Ascending aorta (tissue), 2 donors: Measurements from ENCODE around the gene COL15A1. TPM values are rescaled to one million over a fixed set of nuclear protein-coding genes. Genes with fewer than 3 reads are reported as not detected.

Experiments used
- DNase-seq, 2 donors: peaks; one replicate each; pipeline ENCODE4 v3.0.0-alpha.2; 2019; ENCODE audit warnings: low spot score in 2 of 2
- H3K27ac ChIP-seq, 2 donors: fragments of 200-600 bp; sonication (generic); one replicate each; pipeline ENCODE4 v1.5.1; 2016 to 2017; ENCODE audit warnings: mild to moderate bottlenecking in 1 of 2
- H3K27me3 ChIP-seq: fragments of 200-600 bp; sonication (generic); one replicate; pipeline ENCODE4 v1.5.1; 2017
- H3K36me3 ChIP-seq, 2 donors: fragments of 200-600 bp; sonication (generic); one replicate each; pipeline ENCODE4 v1.5.1; 2016
- H3K4me1 ChIP-seq, 2 donors: fragments of 200-600 bp; sonication (generic); one replicate each; pipeline ENCODE4 v1.5.1; 2016 to 2017; ENCODE audit warnings: mild to moderate bottlenecking in 1 of 2
- H3K4me3 ChIP-seq, 2 donors: fragments of 200-600 bp; sonication (generic); one replicate each; pipeline ENCODE4 v1.5.1; 2016 to 2017; ENCODE audit warnings: mild to moderate bottlenecking in 1 of 2
- H3K9me3 ChIP-seq, 2 donors: fragments of 200-600 bp; sonication (generic); one replicate each; pipeline ENCODE4 v1.5.1; 2016
- intact Hi-C: fragments of 100-400 bp; cut with DNase I; formaldehyde crosslinking; loops from one replicate; pipeline ENCODE4 v1.15.1; 2023
- total RNA-seq: library from RNA; depleted of rRNA; stranded (reverse); fragments of >200 nt; gene quantifications from one replicate; pipeline ENCODE4 v1.1.0, GENCODE V29; 2016
- TF ChIP-seq, protein P1 (sequence below), 3 experiments: fragments of 200-600 bp in 2 of 3; fragments of 450-650 bp in 1 of 3; sonication (generic) in 2 of 3; IDR thresholded peaks; one replicate each; pipeline ENCODE4 v1.5.1; 2016 to 2019; ENCODE audit warnings: antibody characterized with exemption in 3 of 3, mild to moderate bottlenecking in 1 of 3, moderate library complexity in 1 of 3

COL15A1 gene
- total RNA-seq, 1 donor from 2014 or later: 58.6 TPM

DNA sequence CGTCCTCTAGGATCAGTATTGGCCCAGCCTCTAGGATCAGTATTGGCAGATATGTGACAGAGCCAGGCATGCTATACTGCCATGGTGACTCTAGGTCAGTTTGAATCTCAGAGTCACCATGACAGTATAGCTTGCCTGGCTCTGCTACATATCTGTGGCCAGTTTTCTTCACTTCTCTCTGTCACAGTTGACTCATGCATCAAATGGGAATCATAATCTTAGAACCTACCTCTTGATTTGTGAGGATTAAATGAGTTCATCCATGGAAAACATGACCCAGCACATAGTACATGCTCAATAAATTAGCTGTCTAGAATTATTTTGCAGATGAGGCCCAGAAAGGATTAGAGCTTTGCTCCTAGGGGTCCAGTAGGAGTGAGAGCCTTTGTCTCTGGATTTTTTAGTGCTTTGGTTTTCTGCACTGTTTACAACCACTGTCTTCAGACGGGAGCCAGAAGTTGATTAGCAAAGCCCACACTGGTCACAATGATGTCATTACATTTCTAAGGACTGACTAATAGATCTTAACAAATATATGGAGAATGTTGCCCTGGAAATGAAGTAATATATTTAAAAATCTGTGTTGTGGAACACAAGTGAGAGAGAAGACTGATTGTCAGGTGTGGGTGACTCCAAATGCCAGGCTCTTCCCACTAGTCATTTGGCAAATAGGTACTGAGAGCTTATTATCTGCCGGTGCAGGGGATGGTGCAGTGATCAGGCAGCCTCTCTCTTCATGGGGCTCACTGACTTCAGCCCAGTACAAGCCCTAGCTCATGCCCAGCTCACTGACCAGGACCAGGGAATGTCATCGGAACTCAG lies 76.0 kb downstream of the COL15A1 start:
- no peaks in the 10 kb centered on the region for H3K36me3 ChIP-seq
- peak in 1 of 2 donors; percentile 62 for DNase-seq
- TF ChIP-seq, protein P1, sequence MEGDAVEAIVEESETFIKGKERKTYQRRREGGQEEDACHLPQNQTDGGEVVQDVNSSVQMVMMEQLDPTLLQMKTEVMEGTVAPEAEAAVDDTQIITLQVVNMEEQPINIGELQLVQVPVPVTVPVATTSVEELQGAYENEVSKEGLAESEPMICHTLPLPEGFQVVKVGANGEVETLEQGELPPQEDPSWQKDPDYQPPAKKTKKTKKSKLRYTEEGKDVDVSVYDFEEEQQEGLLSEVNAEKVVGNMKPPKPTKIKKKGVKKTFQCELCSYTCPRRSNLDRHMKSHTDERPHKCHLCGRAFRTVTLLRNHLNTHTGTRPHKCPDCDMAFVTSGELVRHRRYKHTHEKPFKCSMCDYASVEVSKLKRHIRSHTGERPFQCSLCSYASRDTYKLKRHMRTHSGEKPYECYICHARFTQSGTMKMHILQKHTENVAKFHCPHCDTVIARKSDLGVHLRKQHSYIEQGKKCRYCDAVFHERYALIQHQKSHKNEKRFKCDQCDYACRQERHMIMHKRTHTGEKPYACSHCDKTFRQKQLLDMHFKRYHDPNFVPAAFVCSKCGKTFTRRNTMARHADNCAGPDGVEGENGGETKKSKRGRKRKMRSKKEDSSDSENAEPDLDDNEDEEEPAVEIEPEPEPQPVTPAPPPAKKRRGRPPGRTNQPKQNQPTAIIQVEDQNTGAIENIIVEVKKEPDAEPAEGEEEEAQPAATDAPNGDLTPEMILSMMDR (IDR thresholded peaks at IDR 0.05): no peak
- intact Hi-C loops: no loop called here
- no peak overlapping the region for H3K4me3 ChIP-seq
- peaks cover 0 to 8% of the 10 kb centered on the region in 2 donors for H3K4me1 ChIP-seq
- peak overlapping the region; percentile 62 to 65 for H3K27ac ChIP-seq
- H3K9me3 ChIP-seq: no peaks in the 10 kb centered on the region
- H3K27me3 ChIP-seq: no peaks in the 10 kb centered on the region

DNA sequence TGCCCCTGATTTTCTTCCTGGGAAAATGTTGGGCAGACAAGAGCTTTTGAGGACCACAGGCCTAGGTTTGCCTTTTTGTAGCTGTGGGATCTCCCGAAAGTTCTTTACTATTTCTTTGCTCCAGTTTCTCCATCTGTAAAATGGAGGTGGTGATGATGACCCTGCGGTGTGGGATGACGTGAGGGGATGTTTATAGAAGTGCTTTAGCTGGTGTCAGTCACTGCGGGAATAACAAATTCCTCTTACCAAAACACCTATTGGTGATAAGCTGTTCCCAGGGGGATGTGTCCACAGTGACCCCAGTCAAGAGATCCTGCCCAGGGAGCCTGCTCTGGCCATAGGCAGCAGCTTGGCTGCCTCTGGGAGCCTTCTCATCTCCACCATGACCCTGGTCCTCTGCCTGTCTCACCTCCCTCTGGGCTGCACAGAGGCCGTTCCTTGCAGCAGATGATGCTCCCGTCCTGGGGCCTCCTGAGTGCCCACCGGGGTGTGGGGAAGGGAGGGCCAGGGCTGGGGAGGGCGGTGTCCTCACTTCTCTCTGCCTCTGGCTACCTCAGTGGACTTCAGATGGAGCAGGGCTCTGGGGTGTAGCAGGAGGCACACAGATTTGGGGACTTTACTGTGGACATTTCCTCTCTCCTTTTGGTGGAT lies 77.2 kb downstream of the COL15A1 start:
- TF ChIP-seq, protein P1 (IDR thresholded peaks at IDR 0.05): no peak
- Histone ChIP-seq H3K4me3 (no peak overlapping the region), H3K9me3 (no peaks in the 10 kb centered on the region), H3K27ac (no peak overlapping the region), H3K27me3 (no peaks in the 10 kb centered on the region), H3K36me3 (no peaks in the 10 kb centered on the region), H3K4me1 (peaks cover 0 to 8% of the 10 kb centered on the region in 2 donors)
- intact Hi-C loops: no loop called here
- no peak for DNase-seq

DNA sequence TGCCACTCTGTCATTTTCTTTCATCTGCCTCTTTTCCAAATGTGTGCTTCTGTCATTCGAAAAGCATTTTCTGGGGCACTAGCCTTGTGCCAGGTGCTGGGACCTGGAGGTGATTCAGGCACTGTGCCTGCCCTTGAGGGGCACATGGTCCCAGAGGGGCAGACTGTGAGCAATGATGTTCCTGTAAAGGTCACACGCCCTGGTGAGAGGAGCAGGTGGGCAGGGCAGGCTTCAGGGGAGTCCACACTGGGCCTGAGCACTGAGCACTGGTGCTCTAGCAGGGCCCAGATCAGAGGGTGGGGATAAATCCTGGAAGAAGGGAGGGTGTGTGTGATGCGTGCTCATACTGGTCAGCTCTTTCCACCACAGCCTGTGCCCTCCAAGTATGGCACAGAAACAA lies 77.8 kb downstream of the COL15A1 start:
- intact Hi-C loops: no loop called here
- no peaks in the 10 kb centered on the region for H3K9me3 ChIP-seq
- H3K27ac ChIP-seq: no peak overlapping the region
- no peaks in the 10 kb centered on the region for H3K27me3 ChIP-seq
- H3K36me3 ChIP-seq: no peaks in the 10 kb centered on the region
- H3K4me1 ChIP-seq: peaks cover 0 to 8% of the 10 kb centered on the region in 2 donors
- H3K4me3 ChIP-seq: no peak overlapping the region
- no peak for DNase-seq
- TF ChIP-seq, protein P1 (IDR thresholded peaks at IDR 0.05): no peak

DNA sequence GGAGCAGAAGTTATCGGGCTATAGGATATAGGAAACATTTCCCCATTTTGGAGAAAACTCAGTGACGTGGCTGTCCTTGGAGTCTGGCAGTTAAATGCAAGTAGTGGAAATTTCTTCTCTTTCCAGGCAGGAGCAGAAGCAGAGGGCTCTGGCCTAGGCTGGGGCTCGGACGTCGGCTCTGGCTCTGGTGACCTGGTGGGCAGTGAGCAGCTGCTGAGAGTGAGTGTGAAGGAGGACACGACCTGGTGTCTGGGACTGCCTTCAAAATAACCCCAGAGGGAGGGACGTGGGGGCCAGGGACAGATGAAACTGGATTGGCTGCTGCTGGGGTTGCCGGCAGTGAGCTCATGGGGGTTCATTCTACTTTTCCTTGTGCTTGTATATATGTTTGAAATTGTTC lies 79.5 kb downstream of the COL15A1 start:
- Histone ChIP-seq H3K36me3 (no peaks in the 10 kb centered on the region), H3K27ac (no peak overlapping the region), H3K27me3 (no peaks in the 10 kb centered on the region), H3K9me3 (no peaks in the 10 kb centered on the region), H3K4me1 (peaks cover 0 to 8% of the 10 kb centered on the region in 2 donors), H3K4me3 (no peak overlapping the region)
- DNase-seq: no peak
- TF ChIP-seq, protein P1 (IDR thresholded peaks at IDR 0.05): no peak
- intact Hi-C loops: no loop called here

DNA sequence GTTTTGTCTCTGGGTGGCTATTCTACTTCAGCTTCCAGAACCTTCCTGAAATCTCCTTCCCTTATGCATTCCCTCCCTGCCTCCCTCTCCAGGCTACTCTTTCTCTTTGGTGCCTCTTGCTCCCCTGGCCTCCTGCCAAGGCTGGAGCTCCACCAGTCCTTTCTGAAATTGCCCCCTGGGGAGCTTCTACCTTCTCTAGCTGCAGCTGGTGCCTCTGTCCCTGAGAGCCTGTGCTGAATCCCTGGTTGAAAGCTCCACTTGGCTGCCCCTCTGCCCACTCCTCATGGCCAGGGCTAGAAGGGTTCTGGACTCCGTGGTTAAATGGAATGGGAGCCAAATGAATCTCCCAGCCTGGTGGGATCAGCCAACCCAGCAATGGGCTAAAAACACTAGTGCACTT lies 80.1 kb downstream of the COL15A1 start:
- no peak for DNase-seq
- H3K27me3 ChIP-seq: no peaks in the 10 kb centered on the region
- H3K27ac ChIP-seq: no peak overlapping the region
- H3K4me3 ChIP-seq: no peak overlapping the region
- TF ChIP-seq, protein P1 (IDR thresholded peaks at IDR 0.05): no peak
- intact Hi-C loops: no loop called here
- peaks cover 0 to 8% of the 10 kb centered on the region in 2 donors for H3K4me1 ChIP-seq
- no peaks in the 10 kb centered on the region for H3K36me3 ChIP-seq
- H3K9me3 ChIP-seq: no peaks in the 10 kb centered on the region
